GM19438 (cell line): Measurements from ENCODE around the gene ZC3H13.
A peak's percentile ranks its signal among the peaks of the same experiment; 100 is the strongest.

Experiments
- ATAC-seq: cut with Tn5 transposase; IDR thresholded peaks from one replicate; pipeline ENCODE4 v1.9.1; 2021; ENCODE audit warnings: low read depth; ENCODE audit not compliant: unreplicated experiment

The ZC3H13 gene, protein sequence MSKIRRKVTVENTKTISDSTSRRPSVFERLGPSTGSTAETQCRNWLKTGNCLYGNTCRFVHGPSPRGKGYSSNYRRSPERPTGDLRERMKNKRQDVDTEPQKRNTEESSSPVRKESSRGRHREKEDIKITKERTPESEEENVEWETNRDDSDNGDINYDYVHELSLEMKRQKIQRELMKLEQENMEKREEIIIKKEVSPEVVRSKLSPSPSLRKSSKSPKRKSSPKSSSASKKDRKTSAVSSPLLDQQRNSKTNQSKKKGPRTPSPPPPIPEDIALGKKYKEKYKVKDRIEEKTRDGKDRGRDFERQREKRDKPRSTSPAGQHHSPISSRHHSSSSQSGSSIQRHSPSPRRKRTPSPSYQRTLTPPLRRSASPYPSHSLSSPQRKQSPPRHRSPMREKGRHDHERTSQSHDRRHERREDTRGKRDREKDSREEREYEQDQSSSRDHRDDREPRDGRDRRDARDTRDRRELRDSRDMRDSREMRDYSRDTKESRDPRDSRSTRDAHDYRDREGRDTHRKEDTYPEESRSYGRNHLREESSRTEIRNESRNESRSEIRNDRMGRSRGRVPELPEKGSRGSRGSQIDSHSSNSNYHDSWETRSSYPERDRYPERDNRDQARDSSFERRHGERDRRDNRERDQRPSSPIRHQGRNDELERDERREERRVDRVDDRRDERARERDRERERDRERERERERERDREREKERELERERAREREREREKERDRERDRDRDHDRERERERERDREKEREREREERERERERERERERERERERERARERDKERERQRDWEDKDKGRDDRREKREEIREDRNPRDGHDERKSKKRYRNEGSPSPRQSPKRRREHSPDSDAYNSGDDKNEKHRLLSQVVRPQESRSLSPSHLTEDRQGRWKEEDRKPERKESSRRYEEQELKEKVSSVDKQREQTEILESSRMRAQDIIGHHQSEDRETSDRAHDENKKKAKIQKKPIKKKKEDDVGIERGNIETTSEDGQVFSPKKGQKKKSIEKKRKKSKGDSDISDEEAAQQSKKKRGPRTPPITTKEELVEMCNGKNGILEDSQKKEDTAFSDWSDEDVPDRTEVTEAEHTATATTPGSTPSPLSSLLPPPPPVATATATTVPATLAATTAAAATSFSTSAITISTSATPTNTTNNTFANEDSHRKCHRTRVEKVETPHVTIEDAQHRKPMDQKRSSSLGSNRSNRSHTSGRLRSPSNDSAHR (N-terminal part only)

DNA sequence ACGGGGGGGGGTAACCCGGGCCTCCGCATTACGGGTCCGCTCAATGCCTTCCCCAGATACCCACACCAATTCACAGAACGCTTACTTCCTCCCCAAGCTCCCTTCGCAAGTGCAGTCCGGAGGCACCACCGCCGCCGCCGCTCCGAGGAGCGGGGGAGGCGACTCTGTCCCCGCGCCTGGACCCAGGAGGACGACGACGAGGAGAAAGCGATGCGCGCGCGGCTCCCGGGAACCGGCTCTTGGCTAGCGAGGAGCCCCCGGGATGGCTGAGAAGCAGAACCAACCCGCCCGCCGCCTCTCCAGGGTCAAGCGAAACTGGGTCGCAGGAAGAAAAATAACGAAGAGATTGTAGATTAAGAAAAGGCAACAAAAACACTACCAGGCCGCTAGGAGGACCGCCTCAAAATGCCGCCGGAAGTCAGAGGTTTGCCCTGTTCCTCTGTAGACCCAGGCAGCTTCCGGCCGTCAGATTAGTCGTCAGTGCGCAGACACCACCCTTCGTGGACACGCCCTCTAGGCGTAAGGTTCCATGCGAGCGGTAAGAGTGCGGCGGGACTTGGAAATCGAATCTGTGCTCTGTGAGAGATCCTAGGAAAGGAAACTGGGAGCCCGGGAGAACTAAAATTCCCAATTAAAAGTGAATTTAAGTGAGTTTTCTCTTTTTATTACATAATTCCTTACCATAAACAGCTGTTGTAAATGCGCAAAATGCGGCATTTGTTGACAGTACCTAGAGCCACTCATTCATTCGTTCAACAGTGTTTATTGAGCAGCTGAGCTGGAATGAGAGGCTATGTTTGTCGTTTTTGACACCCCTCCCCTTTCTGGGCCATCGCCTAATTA, at the start of gene ZC3H13:
Gene ZC3H13, minus strand, starts transcription at position 428 of the 843 bp plus-strand sequence. CDS start 7,239 bp downstream, outside the sequence.
- peak; percentile 99 for ATAC-seq

GRCh38 chr13:46102255-46102605, 49.7 kb upstream of the ZC3H13 start:
- no peak for ATAC-seq

- no peak for ATAC-seq
Measured at GRCh38 chr13:46101484-46102254, 49.1 kb upstream of the ZC3H13 start.

DNA sequence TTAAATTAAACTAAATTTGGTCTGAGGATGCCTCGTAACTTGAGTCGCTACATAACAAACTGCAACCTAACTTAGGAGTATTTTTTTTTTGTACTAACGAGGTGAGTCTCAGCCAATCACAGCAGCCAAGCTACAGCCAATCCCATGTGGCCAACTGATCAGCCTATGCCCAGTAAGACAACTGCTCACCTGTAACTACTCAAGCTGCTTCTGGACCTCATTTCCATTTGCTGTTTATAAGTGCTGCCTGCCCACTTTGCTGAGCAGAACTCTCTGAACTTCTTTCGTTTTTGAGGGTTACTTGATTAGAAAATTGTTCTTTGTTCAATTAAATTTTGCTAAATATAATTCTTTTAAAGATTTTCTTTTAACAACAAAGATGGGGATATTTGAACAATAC, 48.5 kb upstream of the ZC3H13 start:
- ATAC-seq: no peak

- ATAC-seq: no peak
Measured at GRCh38 chr13:46100191-46100815, 47.8 kb upstream of the ZC3H13 start.

- no peak for ATAC-seq
Measured at GRCh38 chr13:46097663-46098062, 45.1 kb upstream of the ZC3H13 start.

DNA sequence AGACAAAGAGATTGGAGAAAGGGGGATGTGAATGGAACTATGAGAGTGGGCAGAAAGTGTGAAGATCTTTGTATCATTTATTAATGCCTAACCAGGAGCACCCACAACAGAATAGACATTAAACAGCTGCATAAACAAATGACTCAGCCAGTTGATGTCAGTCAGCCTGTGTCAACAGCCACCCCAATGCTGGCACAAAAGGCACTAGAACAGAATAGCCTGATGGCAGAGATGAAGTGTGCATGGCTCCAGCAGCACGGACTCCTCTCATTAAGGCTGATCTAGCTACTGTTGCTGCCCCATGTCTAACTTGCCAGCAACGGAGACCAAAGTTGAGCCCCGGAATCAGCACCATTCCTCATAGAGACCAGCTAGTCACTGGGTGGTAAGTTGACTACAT, 44.5 kb upstream of the ZC3H13 start:
- ATAC-seq: no peak

DNA sequence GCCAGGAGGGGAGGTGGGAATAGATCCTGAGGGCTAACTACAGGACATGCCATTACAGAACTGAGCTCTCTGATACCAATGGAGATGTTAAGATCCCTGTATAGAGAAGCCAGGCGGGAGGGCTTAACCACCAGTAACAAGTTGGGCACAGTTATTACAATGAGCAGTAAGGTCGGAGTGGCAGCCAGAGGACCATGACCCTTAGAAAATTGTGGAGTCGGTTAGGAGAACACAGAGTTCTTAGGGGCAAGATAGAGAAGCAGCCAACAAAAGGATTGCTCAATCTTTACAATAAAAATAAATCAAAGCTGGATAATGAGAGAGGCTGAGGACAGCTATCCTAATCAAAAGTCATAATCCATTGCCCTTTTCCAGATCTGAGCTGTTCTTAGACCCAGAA, 41.9 kb upstream of the ZC3H13 start:
- ATAC-seq: no peak

- no peak for ATAC-seq
Measured at GRCh38 chr13:46088821-46089562, 36.4 kb upstream of the ZC3H13 start.

DNA sequence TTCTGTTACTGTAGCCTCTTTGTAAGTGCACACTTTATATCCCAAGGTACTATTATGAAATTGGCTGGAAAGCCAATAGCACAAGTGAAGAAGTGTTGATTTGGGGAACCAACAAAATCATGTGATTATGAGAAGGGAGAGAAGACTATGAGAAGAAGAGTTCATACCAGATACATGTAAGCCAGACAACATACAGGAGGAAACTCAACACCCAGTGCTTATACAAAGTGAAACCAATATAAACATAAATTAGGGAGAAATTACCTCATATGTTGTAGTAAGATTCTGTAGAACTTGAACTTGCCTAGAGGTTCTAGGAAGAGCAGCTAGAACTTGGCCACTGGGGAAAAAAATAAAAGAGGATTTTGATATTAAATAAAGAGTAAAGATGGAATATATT, 34.9 kb upstream of the ZC3H13 start:
- no peak for ATAC-seq

DNA sequence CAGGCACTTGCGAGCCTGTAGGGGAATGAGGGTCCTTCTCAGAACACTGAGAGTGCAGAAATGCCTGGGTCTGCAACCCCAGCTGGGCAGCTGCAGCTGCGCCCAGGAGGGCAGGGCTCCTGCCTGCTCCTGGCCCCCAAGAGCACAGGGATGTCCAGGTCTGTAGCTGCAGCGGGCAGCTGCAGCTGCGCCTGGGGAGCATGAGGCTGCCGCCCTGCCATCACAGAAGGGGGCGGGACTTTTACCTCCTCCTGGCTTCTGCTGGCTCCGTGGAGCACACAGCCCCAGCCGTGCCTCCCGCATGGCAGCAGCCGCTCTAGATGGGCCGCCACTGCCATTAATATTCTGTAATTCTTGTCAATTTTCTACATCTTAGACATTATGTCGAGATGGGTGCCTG, 34.4 kb upstream of the ZC3H13 start:
- no peak for ATAC-seq

DNA sequence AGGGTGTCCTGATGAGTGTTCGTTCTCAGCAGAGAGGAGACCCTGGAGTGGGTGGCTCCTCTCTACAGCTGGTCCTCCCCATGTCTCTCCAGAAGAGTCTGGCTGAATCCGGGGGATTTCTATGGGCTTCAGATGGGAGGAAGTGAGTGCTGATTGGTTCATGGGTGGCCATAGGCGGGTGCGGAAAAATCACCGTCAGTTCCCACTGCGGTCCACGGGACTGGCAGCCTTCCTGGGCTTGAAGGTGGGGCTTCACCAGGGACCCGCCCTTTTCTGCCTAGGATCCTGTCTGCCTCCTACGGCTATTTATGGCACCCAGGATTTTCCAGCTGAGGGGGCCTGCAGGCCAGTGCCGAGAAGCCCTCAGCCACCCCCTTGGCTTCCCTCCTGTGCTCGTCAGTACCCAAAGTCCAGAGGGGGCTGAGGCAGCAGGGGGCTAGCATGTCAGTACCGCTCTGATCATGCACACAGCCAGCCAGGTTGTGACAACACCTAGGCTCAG, 33.9 kb upstream of the ZC3H13 start:
- ATAC-seq: no peak

- ATAC-seq: no peak
Measured at GRCh38 chr13:46085737-46086136, 33.2 kb upstream of the ZC3H13 start.

- ATAC-seq: no peak
Measured at GRCh38 chr13:46082324-46082723, 29.8 kb upstream of the ZC3H13 start.

DNA sequence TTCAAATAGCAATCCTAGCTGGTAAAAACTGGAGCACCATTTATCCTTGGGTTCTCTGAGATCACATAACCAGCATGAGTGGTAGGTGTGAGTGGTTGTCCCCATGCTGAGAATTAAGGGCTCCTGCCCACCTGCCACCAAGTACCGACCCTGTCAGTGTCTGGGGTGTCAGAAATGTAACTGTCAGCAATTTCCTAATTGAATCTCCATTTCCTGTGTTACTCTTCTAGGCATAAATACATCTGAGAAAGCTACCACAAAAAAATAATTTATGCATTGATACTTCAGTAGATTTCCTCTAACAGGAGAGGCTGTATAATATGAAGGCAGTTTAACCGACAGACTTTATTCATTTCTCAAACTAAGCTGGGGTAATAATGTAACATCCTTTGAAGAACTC, 27.2 kb upstream of the ZC3H13 start:
- ATAC-seq: no peak

DNA sequence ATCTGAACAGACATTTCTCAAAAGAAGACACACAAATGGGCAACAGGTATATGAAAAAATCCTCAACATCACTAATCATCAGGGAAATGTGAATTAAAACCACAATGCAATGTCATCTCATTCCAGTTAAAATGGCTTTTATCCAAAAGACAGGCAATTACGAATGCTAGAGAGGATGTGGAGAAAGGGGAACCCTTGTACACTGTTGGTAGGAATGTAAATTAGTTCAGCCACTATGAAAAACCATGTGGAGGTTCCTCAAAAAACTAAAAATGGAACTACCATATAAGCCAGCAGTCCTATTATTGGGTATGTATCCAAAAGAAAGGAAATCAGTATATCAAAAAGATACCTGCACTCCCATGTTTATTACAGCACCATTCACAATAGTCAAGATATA, 24.7 kb upstream of the ZC3H13 start:
- ATAC-seq: no peak

GRCh38 chr13:46076827-46077226, 24.3 kb upstream of the ZC3H13 start:
- no peak for ATAC-seq

GRCh38 chr13:46075811-46076210, 23.3 kb upstream of the ZC3H13 start:
- ATAC-seq: no peak
